Measurements from ENCODE around the gene BTN2A1. TPM values are rescaled to one million over a fixed set of nuclear protein-coding genes. Genes with fewer than 3 reads are reported as not detected.
"Not testable (repeated sequence)": the region's sequence is repeated elsewhere in the genome, so short reads cannot be mapped to it uniquely, and the experiment has no call there.

The BTN2A1 gene
- total RNA-seq, 4 donors from 2014 or later: 6.2 to 9.7 (median 8.1) TPM

GRCh38 chr6:26455357-26455970 is 2.3 kb upstream of the BTN2A1 start:
- peaks cover 0 to 12% of the 10 kb centered on the region in 2 donors for H3K36me3 ChIP-seq
- intact Hi-C loops (cut with DNase I; ENCODE audit: low total_unique reads) (loop anchor here (5.0 kb wide), 1 partner anchor 283 kb away; no protein-coding TSS in a partner anchor), in situ Hi-C loops (cut with MboI; ENCODE audit: low sequenced_read_pairs in 4 of 4) (no loop called here)
- no peaks in the 10 kb centered on the region for H3K27me3 ChIP-seq
- no peak overlapping the region for H3K27ac ChIP-seq
- no peaks in the 10 kb centered on the region for H3K9me3 ChIP-seq
- ATAC-seq (no peak), DNase-seq (no peak)
- peaks cover 14 to 20% of the 10 kb centered on the region in 2 donors for H3K4me1 ChIP-seq
- TF ChIP-seq POLR2A (IDR thresholded peaks at IDR 0.05) (no peak), CTCF (IDR thresholded peaks at IDR 0.05 in 4 of 5, conservative IDR thresholded peaks at IDR 0.05 in 1 of 5) (no peak)
- no peak overlapping the region for H3K4me3 ChIP-seq

- DNase-seq: no peak
- peak overlapping the region; percentile 93 to 97 (median 94) for H3K27ac ChIP-seq
- peak; percentile 58 to 72 for ATAC-seq
- peaks cover 0 to 23% of the 10 kb centered on the region in 2 donors for H3K36me3 ChIP-seq
- TF ChIP-seq POLR2A (IDR thresholded peaks at IDR 0.05): no peak
- TF ChIP-seq CTCF (IDR thresholded peaks at IDR 0.05 in 4 of 5, conservative IDR thresholded peaks at IDR 0.05 in 1 of 5): no peak
- peak overlapping the region; percentile 74 to 94 (median 86) for H3K4me3 ChIP-seq
- intact Hi-C loops (cut with DNase I; ENCODE audit: low total_unique reads): loop anchor here (1.0 to 5.0 kb wide), 3 partner anchors 55 to 285 kb away; partner anchors contain the start of gene BTN3A1
- H3K9me3 ChIP-seq: no peaks in the 10 kb centered on the region
- peaks cover 27 to 36% of the 10 kb centered on the region in 2 donors for H3K4me1 ChIP-seq
- in situ Hi-C loops (cut with MboI; ENCODE audit: low sequenced_read_pairs in 4 of 4): no loop called here
- no peaks in the 10 kb centered on the region for H3K27me3 ChIP-seq
These were observed 420 bp upstream of the BTN2A1 start for GRCh38 chr6:26457264-26457805.

- no peak for TF ChIP-seq CTCF (IDR thresholded peaks at IDR 0.05 in 4 of 5, conservative IDR thresholded peaks at IDR 0.05 in 1 of 5)
- no peak for TF ChIP-seq POLR2A (IDR thresholded peaks at IDR 0.05)
- Histone ChIP-seq H3K4me1 (peaks cover 28 to 37% of the 10 kb centered on the region in 2 donors), H3K36me3 (peaks cover 0 to 42% of the 10 kb centered on the region in 2 donors), H3K27ac (peak overlapping the region in 2 of 4 donors; percentile 7 to 97), H3K27me3 (no peaks in the 10 kb centered on the region), H3K4me3 (peak overlapping the region in 3 of 4 donors; percentile 9 to 94 (median 86)), H3K9me3 (no peaks in the 10 kb centered on the region)
- intact Hi-C loops (cut with DNase I; ENCODE audit: low total_unique reads) (loop anchor here (5.0 kb wide), 1 partner anchor 287 kb away; no protein-coding TSS in a partner anchor), in situ Hi-C loops (cut with MboI; ENCODE audit: low sequenced_read_pairs in 4 of 4) (no loop called here)
- ATAC-seq (no peak), DNase-seq (no peak)
These were observed 1.5 kb downstream of the BTN2A1 start for GRCh38 chr6:26459023-26459810.

- peaks cover 28 to 37% of the 10 kb centered on the region in 2 donors for H3K4me1 ChIP-seq
- peaks cover 1 to 63% of the 10 kb centered on the region in 2 donors for H3K36me3 ChIP-seq
- intact Hi-C loops (cut with DNase I; ENCODE audit: low total_unique reads); in situ Hi-C loops (cut with MboI; ENCODE audit: low sequenced_read_pairs in 4 of 4); ATAC-seq; H3K27ac ChIP-seq; H3K27me3 ChIP-seq; DNase-seq; H3K9me3 ChIP-seq: not testable (repeated sequence)
- peak overlapping the region in 1 of 4 donors; percentile 2 for H3K4me3 ChIP-seq
These were observed 3.6 kb downstream of the BTN2A1 start for GRCh38 chr6:26461353-26461752.

- ATAC-seq: no peak
- in situ Hi-C loops (cut with MboI; ENCODE audit: low sequenced_read_pairs in 4 of 4): no loop called here
- no peak overlapping the region for H3K27ac ChIP-seq
- intact Hi-C loops (cut with DNase I; ENCODE audit: low total_unique reads): no loop called here
- no peak overlapping the region for H3K4me3 ChIP-seq
- no peaks in the 10 kb centered on the region for H3K27me3 ChIP-seq
- H3K4me1 ChIP-seq: peaks cover 26 to 29% of the 10 kb centered on the region in 2 donors
- TF ChIP-seq POLR2A (IDR thresholded peaks at IDR 0.05): no peak
- TF ChIP-seq CTCF (IDR thresholded peaks at IDR 0.05 in 4 of 5, conservative IDR thresholded peaks at IDR 0.05 in 1 of 5): no peak
- no peaks in the 10 kb centered on the region for H3K9me3 ChIP-seq
- DNase-seq: no peak
- H3K36me3 ChIP-seq: peaks cover 6 to 90% of the 10 kb centered on the region in 2 donors
These were observed 6.3 kb downstream of the BTN2A1 start for GRCh38 chr6:26464014-26464413.
